GM19099 (cell line): ENCODE results near the gene SPATA24.

Experiments
- POLR2A ChIP-seq: IDR thresholded peaks from 3 replicates; pipeline ENCODE4 v1.6.1; 2011; ENCODE audit warnings: low read depth; ENCODE audit not compliant: insufficient read length; ENCODE audit errors: extremely low read depth

SPATA24 gene

GRCh38 chr5:139360384-139360783 is 43.5 kb downstream of the SPATA24 start:
- TF ChIP-seq POLR2A = no peak

- no peak for TF ChIP-seq POLR2A
Observed at GRCh38 chr5:139358064-139358463, 45.8 kb downstream of the SPATA24 start.

GRCh38 chr5:139354186-139354585 is 49.7 kb downstream of the SPATA24 start:
- no peak for TF ChIP-seq POLR2A
